Activated CD8-positive, alpha-beta memory T cell treated with anti-CD3 and anti-CD28 coated beads for 24 hours (primary cell): Measurements from ENCODE around the gene KISS1.

Experiments
- DNase-seq: peaks from one replicate; pipeline ENCODE4 v3.0.0-alpha.2; 2020

Gene KISS1

GRCh38 chr1:204153667-204154066 lies 42.6 kb downstream of the KISS1 start:
- no peak for DNase-seq

GRCh38 chr1:204152310-204153044 lies 43.8 kb downstream of the KISS1 start:
- no peak for DNase-seq

- peak; percentile 83 for DNase-seq
Measured at GRCh38 chr1:204151552-204152309, 44.6 kb downstream of the KISS1 start, which contains the start of gene ETNK2. Gene ETNK2, minus strand, starts transcription at chr1:204152044. Its CDS starts 192 bp downstream, at chr1:204151852.

- DNase-seq = peak; percentile 56
Measured at GRCh38 chr1:204150702-204151551, 45.4 kb downstream of the KISS1 start.

GRCh38 chr1:204149635-204150565 lies 46.4 kb downstream of the KISS1 start:
- no peak for DNase-seq

- no peak for DNase-seq
Measured at GRCh38 chr1:204149107-204149506, 47.2 kb downstream of the KISS1 start.

GRCh38 chr1:204147406-204148383 lies 48.6 kb downstream of the KISS1 start:
- DNase-seq = no peak

GRCh38 chr1:204146965-204147364 lies 49.3 kb downstream of the KISS1 start:
- DNase-seq = no peak

- DNase-seq = no peak
Measured at GRCh38 chr1:204146309-204146708, 50.0 kb downstream of the KISS1 start.

GRCh38 chr1:204145033-204145504 lies 51.2 kb downstream of the KISS1 start:
- no peak for DNase-seq

GRCh38 chr1:204143276-204144041 lies 52.8 kb downstream of the KISS1 start:
- no peak for DNase-seq

- no peak for DNase-seq
Measured at GRCh38 chr1:204142032-204142974, 54.0 kb downstream of the KISS1 start.

GRCh38 chr1:204141131-204141530 lies 55.2 kb downstream of the KISS1 start:
- no peak for DNase-seq
